ENCODE results near the gene RNF212B.

RNF212B gene

DNA sequence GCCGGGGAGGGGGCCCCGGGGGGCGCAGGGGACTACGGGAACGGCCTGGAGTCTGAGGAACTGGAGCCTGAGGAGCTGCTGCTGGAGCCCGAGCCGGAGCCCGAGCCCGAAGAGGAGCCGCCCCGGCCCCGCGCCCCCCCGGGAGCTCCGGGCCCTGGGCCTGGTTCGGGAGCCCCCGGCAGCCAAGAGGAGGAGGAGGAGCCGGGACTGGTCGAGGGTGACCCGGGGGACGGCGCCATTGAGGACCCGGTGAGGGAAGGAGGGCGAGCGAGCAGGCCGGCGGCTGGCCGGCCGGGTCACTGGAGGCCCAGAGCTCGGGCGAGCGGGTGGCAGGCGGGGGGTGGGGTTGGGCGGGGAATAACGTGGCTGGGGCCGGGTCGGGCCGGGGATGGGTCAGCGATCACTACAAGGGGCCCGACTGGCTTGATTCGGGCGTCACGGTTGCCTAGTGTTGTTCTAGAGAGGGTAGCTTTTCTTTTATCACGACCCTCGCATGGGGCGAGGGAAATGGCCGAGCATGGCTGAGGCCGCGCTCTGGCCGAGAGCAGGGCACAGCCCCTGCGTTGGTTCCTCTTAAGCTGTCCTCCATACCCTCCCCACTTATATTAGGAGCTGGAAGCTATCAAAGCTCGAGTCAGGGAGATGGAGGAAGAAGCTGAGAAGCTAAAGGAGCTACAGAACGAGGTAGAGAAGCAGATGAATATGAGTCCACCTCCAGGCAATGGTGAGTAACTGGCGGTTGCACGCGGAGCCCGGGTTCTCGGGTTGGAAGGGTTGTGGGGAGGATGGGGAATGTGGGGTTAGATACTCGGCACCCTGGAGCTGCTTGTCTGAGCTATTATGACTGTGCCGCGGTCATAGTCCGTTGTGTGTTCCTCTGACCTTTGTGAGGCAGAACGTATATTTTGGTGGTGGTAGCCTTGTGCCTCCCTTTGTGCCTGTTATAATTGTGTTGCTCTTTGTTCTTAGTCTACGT is 84.1 kb downstream of the RNF212B start:
- DNase-seq: peak; percentile 73

Measured in activated naive CD4-positive, alpha-beta T cell treated with Interleukin-2 at 50 U/mL for 16 hours (primary cell).